VCaP (cell line): ENCODE data around the gene SMS.

Experiments
- H3K27ac ChIP-seq: fragments of 450-650 bp; 2 replicates; pipeline ENCODE4 v1.5.1; 2017
- CTCF ChIP-seq: fragments of 450-650 bp; conservative IDR thresholded peaks from 2 replicates; pipeline ENCODE4 v1.5.1; 2017; ENCODE audit warnings: mild to moderate bottlenecking, moderate library complexity

Gene SMS

GRCh38 chrX:22037911-22038537, 97.5 kb downstream of the SMS start:
- no peak for TF ChIP-seq CTCF
- no peak overlapping the region for H3K27ac ChIP-seq

GRCh38 chrX:22039541-22039940, 99.0 kb downstream of the SMS start:
- H3K27ac ChIP-seq = no peak overlapping the region
- no peak for TF ChIP-seq CTCF

GRCh38 chrX:22040184-22040583, 99.7 kb downstream of the SMS start:
- no peak overlapping the region for H3K27ac ChIP-seq
- TF ChIP-seq CTCF = no peak

GRCh38 chrX:22041907-22042530, 101.5 kb downstream of the SMS start:
- H3K27ac ChIP-seq = no peak overlapping the region
- no peak for TF ChIP-seq CTCF

- H3K27ac ChIP-seq = no peak overlapping the region
These were observed 103.4 kb downstream of the SMS start for GRCh38 chrX:22043872-22044271.

More at GRCh38 chrX:22043872-22044271, 103.4 kb downstream of the SMS start:
- TF ChIP-seq CTCF = no peak
